H1 (cell line): ENCODE measurements around the gene SCN2A. TPM values are rescaled to one million over a fixed set of nuclear protein-coding genes. Genes with fewer than 3 reads are reported as not detected.

Source experiments
- BRCA1 ChIP-seq: IDR thresholded peaks from 2 replicates; pipeline ENCODE4 v1.6.1; 2012; ENCODE audit warnings: low read depth, low read length, improper control_type of control experiment
- GTF2F1 ChIP-seq: IDR thresholded peaks from 2 replicates; pipeline ENCODE4 v1.6.1; 2012; ENCODE audit warnings: low read depth, low read length, improper control_type of control experiment, borderline replicate concordance
- RNF2 ChIP-seq: fragments of 200-900, 300-1000 bp; sonication (generic); IDR thresholded peaks from 2 replicates; pipeline ENCODE4 v1.7.1; 2016; ENCODE audit warnings: borderline replicate concordance, low read depth, mild to moderate bottlenecking, antibody characterized with exemption, low read length; ENCODE audit not compliant: poor library complexity, severe bottlenecking; ENCODE audit errors: missing control alignments
- SIN3A ChIP-seq, 2 experiments: IDR thresholded peaks in 1 of 2; conservative IDR thresholded peaks in 1 of 2; 2 replicates each; pipeline ENCODE4 v1.6.1; 2011 to 2012; ENCODE audit warnings: low read length in 2 of 2, improper control_type of control experiment in 1 of 2, low read depth in 1 of 2, mild to moderate bottlenecking in 1 of 2
- polyA plus RNA-seq, 7 experiments: library from polyadenylated mRNA; depleted of rRNA in 3 of 7; stranded (reverse) in 5 of 7; unstranded in 2 of 7; fragments of >200 nt in 5 of 7; fragments of 200-250 nt in 2 of 7; gene quantifications; 1 replicate in 5 of 7; 2 replicates in 1 of 7; 4 replicates in 1 of 7; pipeline versions ENCODE4 v1.2.1 to v1.2.3, GENCODE V29; 2011 to 2013; ENCODE audit warnings: missing spikeins in 2 of 7, mixed read lengths in 2 of 7
- total RNA-seq: library from RNA; stranded (reverse); fragmentation: NEBNext Ultra II Directional; extraction: Animal tissue kit (Norgen Biotek cat#: 25700); gene quantifications from 2 replicates; pipeline ENCODE4 v1.2.1, GENCODE V29; 2021

SCN2A gene
- total and polyA plus RNA-seq, 2 of the 8 experiments (the other 6 are each of a cell fraction or from before 2014, with no cell fraction given): 0.18 to 1.1 TPM

- TF ChIP-seq SIN3A (conservative IDR thresholded peaks at IDR 0.05 in 1 of 2, IDR thresholded peaks at IDR 0.05 in 1 of 2; ENCODE audit: low read depth in 1 of 2, low read length in 2 of 2): no peak
- TF ChIP-seq GTF2F1: no peak
- TF ChIP-seq RNF2: no peak
- no peak for TF ChIP-seq BRCA1
These were observed 14.0 kb downstream of the SCN2A start (continued) for GRCh38 chr2:165253178-165253577.
